Hematopoietic multipotent progenitor cell treated with erythropoietin and hydrocortisone succinate and interleukin-3 and kit ligand, for 8 days (in vitro differentiated cells): Measurements from ENCODE around the gene NELL2.
A peak's percentile ranks its signal among the peaks of the same experiment; 100 is the strongest.
"Not testable (repeated sequence)": the region's sequence is repeated elsewhere in the genome, so short reads cannot be mapped to it uniquely, and the experiment has no call there.

Source experiments
- DNase-seq: peaks from one replicate; pipeline ENCODE4 v3.0.0-alpha.2; 2015

Gene NELL2

GRCh38 chr12:44774815-44775411, 101.2 kb downstream of the NELL2 start:
- DNase-seq: peak; percentile 26

- no peak for DNase-seq
Observed at GRCh38 chr12:44771485-44772021, 104.6 kb downstream of the NELL2 start.

- no peak for DNase-seq
Observed at GRCh38 chr12:44765796-44766195, 110.3 kb downstream of the NELL2 start.

GRCh38 chr12:44763021-44763420, 113.1 kb downstream of the NELL2 start:
- DNase-seq: no peak

- DNase-seq: no peak
Observed at GRCh38 chr12:44759289-44759688, 116.8 kb downstream of the NELL2 start.

GRCh38 chr12:44750468-44750867, 125.6 kb downstream of the NELL2 start:
- no peak for DNase-seq

GRCh38 chr12:44749566-44749965, 126.5 kb downstream of the NELL2 start:
- no peak for DNase-seq

- no peak for DNase-seq
Observed at GRCh38 chr12:44748950-44749468, 127.1 kb downstream of the NELL2 start.

- DNase-seq: not testable (repeated sequence)
Observed at GRCh38 chr12:44741292-44741980, 134.7 kb downstream of the NELL2 start.

- no peak for DNase-seq
Observed at GRCh38 chr12:44738051-44738450, 138.1 kb downstream of the NELL2 start.

GRCh38 chr12:44728566-44728965, 147.5 kb downstream of the NELL2 start:
- no peak for DNase-seq

GRCh38 chr12:44720265-44720664, 155.8 kb downstream of the NELL2 start:
- no peak for DNase-seq

GRCh38 chr12:44717612-44718011, 158.5 kb downstream of the NELL2 start:
- DNase-seq: no peak

GRCh38 chr12:44716711-44717110, 159.4 kb downstream of the NELL2 start:
- DNase-seq: no peak

- no peak for DNase-seq
Observed at GRCh38 chr12:44711736-44712135, 164.4 kb downstream of the NELL2 start.

- no peak for DNase-seq
Observed at GRCh38 chr12:44709166-44709565, 166.9 kb downstream of the NELL2 start.

GRCh38 chr12:44708218-44708617, 167.9 kb downstream of the NELL2 start:
- DNase-seq: no peak

- DNase-seq: no peak
Observed at GRCh38 chr12:44703182-44703910, 172.8 kb downstream of the NELL2 start.

- no peak for DNase-seq
Observed at GRCh38 chr12:44697511-44697910, 178.6 kb downstream of the NELL2 start.

- no peak for DNase-seq
Observed at GRCh38 chr12:44696542-44696941, 179.6 kb downstream of the NELL2 start.

GRCh38 chr12:44694017-44694416, 182.1 kb downstream of the NELL2 start:
- DNase-seq: no peak

GRCh38 chr12:44689587-44689986, 186.5 kb downstream of the NELL2 start:
- no peak for DNase-seq

GRCh38 chr12:44686821-44687432, 189.2 kb downstream of the NELL2 start:
- not testable (repeated sequence) for DNase-seq
